AG10803 (cell line): ENCODE data around the gene TEX54.

Experiments used
- DNase-seq: peaks from one replicate; pipeline ENCODE4 v3.0.0; 2010; ENCODE audit warnings: low read depth
- H3K4me3 ChIP-seq: 2 replicates; pipeline ENCODE4 v1.5.1; 2011; ENCODE audit warnings: mild to moderate bottlenecking, low read length, control low read depth
- TF ChIP-seq, protein P1 (sequence below): conservative IDR thresholded peaks from 2 replicates; pipeline ENCODE4 v1.5.1; 2011; ENCODE audit warnings: mild to moderate bottlenecking, low read length, control low read depth, inconsistent platforms

The TEX54 gene

GRCh38 chr11:62801071-62801470 lies 31.6 kb downstream of the TEX54 start:
- TF ChIP-seq, protein P1, sequence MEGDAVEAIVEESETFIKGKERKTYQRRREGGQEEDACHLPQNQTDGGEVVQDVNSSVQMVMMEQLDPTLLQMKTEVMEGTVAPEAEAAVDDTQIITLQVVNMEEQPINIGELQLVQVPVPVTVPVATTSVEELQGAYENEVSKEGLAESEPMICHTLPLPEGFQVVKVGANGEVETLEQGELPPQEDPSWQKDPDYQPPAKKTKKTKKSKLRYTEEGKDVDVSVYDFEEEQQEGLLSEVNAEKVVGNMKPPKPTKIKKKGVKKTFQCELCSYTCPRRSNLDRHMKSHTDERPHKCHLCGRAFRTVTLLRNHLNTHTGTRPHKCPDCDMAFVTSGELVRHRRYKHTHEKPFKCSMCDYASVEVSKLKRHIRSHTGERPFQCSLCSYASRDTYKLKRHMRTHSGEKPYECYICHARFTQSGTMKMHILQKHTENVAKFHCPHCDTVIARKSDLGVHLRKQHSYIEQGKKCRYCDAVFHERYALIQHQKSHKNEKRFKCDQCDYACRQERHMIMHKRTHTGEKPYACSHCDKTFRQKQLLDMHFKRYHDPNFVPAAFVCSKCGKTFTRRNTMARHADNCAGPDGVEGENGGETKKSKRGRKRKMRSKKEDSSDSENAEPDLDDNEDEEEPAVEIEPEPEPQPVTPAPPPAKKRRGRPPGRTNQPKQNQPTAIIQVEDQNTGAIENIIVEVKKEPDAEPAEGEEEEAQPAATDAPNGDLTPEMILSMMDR, result no peak
- DNase-seq, result no peak
- H3K4me3 ChIP-seq, result no peak overlapping the region

- no peak overlapping the region for H3K4me3 ChIP-seq
- DNase-seq, result no peak
- TF ChIP-seq, protein P1, result no peak
These were observed 33.2 kb downstream of the TEX54 start for GRCh38 chr11:62799486-62799885.

DNA sequence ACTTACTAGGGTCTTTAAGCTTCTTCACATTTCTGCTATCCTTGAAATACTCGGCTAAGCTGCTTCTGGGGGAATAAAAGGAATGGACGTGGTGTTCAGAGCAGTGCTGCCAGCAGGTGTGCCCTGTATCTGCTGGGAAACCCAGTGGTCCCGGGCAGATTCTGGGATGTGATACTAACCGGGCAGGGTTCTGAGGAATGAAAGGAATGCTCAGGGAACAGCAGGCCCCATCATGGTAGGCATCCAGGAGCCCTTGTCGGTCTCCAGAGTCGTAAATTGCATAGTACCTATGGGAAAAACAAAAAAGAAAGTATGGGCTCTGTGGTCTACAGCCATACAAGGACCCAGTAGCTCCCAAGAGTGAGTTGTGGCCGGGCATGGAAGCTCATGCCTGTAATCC lies 36.4 kb downstream of the TEX54 start:
- TF ChIP-seq, protein P1, result no peak
- no peak overlapping the region for H3K4me3 ChIP-seq
- no peak for DNase-seq

- TF ChIP-seq, protein P1, result no peak
- no peak for DNase-seq
These were observed 38.4 kb downstream of the TEX54 start for GRCh38 chr11:62794201-62794775.

DNA sequence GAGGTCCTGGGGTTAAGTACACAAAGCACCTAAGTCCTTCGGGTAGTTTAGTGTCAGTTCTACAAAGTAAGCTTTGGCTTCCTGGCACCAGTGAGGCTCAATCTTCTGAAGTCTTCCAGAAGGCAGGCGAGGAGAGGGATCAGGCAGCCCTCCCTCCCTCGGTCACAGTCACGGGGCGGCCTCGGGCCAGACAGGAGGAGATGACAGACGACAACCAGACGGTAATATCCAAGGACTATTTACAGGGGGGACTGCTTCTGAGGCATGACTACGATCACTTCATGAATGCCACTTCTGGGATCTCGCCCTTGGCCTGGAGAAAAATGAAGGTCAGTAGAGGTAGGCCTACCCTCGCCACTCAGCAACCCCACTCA lies 40.5 kb downstream of the TEX54 start:
- TF ChIP-seq, protein P1, result no peak
- peak overlapping the region; percentile 31 for H3K4me3 ChIP-seq
- no peak for DNase-seq

More at GRCh38 chr11:62794201-62794775, 38.4 kb downstream of the TEX54 start:
- H3K4me3 ChIP-seq, result no peak overlapping the region

DNA sequence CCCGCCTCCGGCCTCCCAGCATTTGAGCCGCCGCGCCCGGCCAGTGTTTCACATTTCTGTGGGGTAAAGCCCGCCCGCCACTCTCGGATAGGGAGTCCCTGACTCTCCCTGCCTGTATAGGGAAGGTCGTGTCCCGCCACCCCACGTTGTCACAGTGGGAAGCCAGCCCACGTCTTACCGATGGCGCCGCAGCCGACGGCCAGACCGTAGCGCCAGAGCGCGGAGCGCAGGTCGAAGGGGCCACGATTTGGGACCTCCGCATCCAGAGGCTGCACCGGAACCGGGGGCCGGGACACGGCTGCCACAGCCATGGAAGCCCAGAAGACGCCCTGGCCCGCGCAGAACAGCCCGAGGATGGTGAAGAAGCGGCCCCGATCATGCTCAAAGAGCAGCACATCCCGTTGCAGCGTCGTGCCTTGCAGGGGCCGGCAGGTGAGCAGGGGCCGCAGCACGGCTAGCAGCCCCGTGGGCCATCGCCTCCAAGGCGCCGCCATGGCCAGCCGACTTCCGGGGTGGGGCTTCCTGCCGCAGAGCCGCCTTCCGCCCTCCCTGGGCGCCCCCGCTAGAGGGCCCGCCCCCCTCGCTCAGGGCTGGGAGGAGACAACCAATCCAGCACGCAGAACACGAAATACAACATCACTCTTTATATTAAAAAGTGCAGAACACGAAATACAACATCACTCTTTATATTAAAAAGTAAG lies 41.0 kb downstream of the TEX54 start, which contains the start of gene TMEM223:
Gene TMEM223, minus strand, starts transcription at position 506 of the 701 bp plus-strand sequence. Its CDS starts 12 bp downstream, at position 494.
- TF ChIP-seq, protein P1, result no peak
- H3K4me3 ChIP-seq, result peak within 1 kb of the TSS; percentile 87
- DNase-seq, result peak; percentile 70

GRCh38 chr11:62789576-62789975 lies 43.1 kb downstream of the TEX54 start:
- TF ChIP-seq, protein P1, result no peak
- DNase-seq, result no peak
- no peak overlapping the region for H3K4me3 ChIP-seq
